GM19438 (cell line): ENCODE measurements around the gene CCDC85C.
"Not testable (repeated sequence)": the region's sequence is repeated elsewhere in the genome, so short reads cannot be mapped to it uniquely, and the experiment has no call there.

Experiments
- ATAC-seq: cut with Tn5 transposase; IDR thresholded peaks from one replicate; pipeline ENCODE4 v1.9.1; 2021; ENCODE audit warnings: low read depth; ENCODE audit not compliant: unreplicated experiment

CCDC85C gene

GRCh38 chr14:99603471-99604277, at the start of gene CCDC85C:
TSS of gene CCDC85C (minus strand) at chr14:99604207. CDS start at chr14:99603959, 248 bp downstream.
- ATAC-seq = no peak

- no peak for ATAC-seq
These were observed 48.1 kb upstream of the CCDC85C start for GRCh38 chr14:99651953-99652746.

DNA sequence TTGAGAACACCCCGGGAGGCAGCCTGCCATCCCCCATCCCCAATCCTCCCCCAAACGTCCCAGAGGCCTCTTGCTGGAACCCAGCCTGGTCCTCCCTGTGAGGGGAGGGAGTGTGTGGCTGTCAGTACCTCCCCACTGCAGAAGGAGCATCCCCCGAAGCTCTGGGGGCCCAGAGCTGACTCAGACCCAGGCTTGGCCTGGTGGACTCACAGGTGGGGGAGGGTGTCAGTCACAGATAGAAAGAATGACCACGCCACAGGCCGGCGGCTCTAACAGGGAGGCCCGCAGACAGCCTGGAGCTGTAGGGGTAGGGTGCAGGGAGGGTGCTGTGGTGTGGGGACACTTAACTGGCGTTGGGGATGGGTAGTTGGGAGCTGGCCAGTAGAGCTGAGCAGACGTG, 46.2 kb upstream of the CCDC85C start:
- no peak for ATAC-seq

- no peak for ATAC-seq
These were observed 45.6 kb upstream of the CCDC85C start for GRCh38 chr14:99649643-99650042.

- no peak for ATAC-seq
These were observed 45.2 kb upstream of the CCDC85C start for GRCh38 chr14:99649219-99649618.

- ATAC-seq = no peak
These were observed 44.2 kb upstream of the CCDC85C start for GRCh38 chr14:99648027-99648784.

- ATAC-seq = no peak
These were observed 43.4 kb upstream of the CCDC85C start for GRCh38 chr14:99647411-99647810.

DNA sequence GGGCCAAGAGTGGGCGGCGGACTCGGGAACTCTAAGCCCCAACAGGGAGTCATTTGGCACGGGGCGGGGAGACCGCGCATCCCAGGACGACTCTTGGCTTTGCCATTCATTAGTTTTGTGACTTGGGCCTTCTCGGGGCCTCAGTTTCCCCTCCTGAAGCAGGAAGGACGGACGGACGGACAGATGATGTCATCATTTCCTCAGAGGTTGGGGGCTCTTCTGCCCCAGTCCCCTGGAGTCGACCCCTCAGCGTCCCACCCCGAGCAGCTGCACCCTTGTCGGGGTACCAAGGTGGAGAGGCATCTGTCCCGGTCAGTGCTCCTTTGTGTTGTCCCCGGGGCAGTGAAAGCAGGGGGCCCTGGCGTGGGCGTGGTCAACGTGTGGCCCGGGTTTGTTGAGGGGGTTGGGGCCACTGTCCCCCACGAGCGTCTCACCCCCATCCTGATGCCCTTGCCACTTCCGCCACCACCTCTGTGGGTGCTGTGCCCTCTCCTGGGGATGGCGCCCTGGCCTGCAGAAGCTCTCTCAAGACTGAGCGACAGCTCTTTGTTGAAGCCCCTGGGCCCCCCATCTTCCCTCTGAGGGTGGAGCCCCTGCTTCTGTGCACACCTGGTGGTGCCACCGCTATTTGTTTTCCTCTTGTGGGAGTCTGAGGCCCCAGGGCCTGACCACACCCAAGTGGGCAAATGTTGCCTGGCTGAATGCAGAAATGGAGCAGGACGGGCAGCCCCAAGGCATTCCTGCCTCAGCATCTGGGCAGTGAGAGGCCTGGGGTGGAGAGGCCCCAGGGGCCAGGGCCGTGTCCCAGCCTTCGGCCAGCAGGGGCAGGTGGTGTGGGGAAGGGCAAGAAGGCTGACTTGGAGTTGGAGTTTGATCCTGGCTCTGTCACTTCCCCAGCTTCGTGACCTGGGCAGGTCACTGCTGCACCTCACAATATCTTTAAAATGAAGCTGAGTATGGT, 41.8 kb upstream of the CCDC85C start:
- ATAC-seq = no peak

DNA sequence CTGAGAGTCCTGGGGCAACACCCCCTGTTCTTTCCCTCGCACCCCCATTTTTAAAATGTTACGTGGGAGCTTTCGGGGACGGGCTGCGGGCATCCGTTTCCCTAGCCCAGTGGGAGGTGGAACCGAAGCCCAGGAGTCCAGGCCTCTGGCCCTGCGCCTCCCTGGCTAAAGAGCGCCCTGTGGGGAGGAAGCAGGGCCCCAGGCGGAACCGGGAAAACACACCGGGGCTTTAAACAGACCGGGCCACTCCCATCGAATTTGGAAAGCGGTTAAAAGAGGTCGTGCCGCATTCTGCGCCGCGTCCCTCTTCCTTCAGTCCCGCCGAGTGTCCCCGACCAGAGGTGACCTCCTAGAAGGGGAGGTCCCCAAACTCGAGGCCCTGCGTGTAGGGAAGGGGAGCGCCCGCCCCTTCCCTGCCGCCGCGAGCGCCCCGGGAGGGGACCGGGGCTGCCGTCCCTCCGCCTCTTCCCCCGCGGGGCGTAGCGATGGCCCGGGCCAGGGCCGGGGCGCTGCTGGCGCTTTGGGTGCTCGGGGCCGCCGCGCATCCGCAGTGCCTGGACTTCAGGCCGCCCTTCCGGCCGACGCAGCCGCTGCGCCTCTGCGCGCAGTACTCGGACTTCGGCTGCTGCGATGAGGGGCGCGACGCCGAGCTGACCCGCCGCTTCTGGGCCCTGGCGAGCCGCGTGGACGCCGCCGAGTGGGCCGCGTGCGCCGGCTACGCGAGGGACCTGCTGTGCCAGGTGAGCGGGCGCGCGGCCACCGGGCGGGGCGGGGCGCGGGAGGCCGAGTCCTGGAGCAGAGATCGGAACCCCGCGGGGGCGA, 40.9 kb upstream of the CCDC85C start, which contains the start of gene HHIPL1:
TSS of gene HHIPL1 (plus strand) at position 407 of the 822 bp plus-strand sequence. CDS start at position 486, 79 bp downstream.
- no peak for ATAC-seq

DNA sequence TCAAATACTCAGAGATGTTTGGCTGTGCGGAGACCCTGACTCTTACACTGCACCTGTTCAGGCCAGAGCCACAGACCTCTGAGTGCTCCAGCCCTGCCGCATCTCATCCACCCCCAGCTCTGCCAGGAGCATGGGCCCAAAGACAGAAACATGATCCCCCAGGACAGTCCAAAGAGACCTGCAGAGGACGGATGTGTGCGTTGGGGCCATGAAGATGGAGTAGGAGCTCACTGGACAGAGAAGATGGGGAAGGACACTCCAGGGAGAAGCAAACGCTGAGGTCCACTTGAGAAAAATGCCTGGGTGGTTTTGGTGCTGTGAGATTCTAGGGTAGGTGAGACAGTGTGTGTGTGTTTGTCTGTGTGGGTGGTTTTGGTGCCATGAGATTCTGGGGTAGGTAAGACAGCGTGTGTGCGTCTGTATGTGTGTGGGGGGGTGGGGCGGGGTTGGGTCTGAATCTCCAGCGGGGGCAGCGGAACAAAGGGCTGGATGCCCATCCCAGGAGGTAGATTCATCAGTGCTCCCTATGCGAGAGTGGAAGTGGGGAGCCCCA, 40.1 kb upstream of the CCDC85C start:
- ATAC-seq = no peak

DNA sequence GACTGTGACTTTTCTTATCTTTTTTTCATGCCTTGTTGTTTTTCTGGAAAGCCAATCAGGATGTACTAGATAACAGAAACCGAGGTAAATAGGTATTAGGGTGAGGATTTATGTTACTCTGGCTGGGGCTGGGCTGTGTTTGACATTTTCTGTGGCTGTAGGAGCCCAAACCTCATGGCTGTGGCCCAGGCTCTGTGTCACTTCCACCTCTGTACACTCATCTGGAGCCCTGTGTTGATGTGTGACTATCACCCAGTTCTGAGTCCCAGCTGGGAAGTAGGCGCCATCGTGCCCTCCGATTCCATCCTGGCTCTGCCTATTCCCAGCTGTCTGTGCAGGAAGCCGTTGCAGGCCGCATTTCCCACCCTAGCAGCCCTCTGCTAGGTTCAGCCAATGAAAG, 39.3 kb upstream of the CCDC85C start:
- ATAC-seq = no peak

DNA sequence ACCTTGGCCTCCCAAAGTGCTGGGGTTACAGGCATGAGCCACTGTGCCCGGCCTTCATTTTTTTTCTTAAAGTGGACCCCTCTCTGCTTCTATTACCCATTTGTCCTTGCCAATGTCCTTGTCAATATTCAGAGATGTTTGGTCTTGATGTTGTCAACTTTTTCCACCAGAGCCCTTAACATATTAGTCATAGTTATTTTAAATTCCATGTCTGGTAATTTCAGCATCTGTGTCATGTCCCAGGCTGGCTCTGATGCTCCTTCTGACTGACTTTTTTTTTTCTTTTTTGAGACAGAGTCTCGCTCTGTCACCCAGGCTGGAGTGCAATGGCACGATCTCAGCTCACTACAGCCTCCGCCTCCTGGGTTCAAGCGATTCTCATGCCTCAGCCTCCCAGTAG, 38.8 kb upstream of the CCDC85C start:
- ATAC-seq = not testable (repeated sequence)

- ATAC-seq = no peak
These were observed 33.6 kb upstream of the CCDC85C start for GRCh38 chr14:99637624-99638023.

DNA sequence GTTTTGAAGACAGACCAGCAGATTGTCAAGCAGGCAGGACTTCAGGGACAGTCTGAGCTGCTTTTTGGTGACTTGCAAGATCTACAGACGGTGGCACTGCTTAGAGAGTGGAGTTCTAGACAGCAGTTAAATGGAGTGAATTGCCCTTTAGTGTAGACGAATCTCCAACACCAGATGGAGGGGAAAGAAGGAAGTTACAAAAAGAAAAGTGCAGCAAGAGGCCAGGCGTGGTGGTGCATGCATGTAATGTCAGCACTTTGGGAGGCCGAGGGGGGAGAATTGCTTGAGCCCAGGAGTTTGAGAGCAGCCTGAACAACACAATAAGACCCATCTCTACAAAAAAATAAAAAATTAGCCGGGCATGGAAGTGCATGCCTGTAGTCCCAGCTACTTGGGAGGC, 32.5 kb upstream of the CCDC85C start:
- no peak for ATAC-seq

DNA sequence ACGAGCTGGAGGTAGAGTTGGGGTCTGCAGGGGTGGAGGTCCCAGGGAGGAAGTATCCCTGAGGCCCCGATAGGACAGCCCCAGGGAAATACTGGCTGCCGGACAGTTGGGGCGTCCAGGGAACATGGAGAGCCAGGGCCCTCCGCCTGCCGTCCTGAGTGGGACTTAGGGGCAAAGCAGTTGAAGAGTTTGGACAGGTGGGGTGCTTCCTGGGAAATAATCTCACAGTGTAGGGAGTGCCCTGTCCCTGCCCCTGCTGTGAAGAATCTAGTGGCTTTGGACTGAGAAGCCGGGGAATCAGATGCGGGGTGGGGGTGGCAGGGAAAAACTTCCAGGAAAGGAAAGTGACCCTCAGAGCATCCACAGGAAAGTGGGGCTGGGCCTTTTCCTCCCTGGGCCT, 31.1 kb upstream of the CCDC85C start:
- ATAC-seq = no peak

DNA sequence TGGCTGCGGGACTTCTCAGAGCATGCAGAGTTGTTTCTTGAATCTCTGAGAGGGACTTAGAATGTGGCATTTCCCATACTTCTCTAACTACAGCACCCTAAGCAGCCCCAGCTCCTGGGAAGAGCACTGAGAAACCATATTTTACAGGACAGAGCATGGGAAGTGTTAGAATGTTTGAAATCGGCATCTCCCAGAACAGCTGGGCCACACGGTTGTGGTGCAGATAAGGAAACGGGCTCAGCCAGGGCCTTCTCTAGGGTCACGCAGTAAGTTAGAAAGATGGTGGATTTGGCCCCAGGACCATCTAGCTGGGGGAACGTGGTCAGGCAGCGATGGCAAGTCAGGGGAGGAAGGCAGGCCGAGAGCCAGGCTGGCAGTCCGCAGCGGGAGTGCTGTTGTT, 30.4 kb upstream of the CCDC85C start:
- ATAC-seq = no peak

DNA sequence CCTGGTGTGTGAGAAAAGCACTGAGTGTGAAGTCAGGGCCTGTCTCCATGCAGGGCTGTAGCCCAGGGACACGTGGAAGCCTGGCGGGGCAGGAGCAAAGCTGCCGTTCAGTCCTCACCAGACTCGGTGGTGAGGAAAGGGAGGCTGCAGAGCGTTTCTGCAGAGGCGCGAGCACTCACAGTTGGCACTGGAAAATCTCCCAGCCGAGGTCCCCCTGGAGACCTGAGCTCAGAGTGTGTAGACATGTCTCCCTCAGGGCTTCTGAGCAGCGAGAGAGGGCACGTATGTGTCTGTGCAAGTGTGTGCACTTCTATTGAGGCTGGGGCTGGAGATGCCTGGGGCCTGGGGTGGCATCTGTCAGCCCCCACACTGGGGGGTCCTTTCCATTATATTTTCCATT, 29.9 kb upstream of the CCDC85C start:
- no peak for ATAC-seq

DNA sequence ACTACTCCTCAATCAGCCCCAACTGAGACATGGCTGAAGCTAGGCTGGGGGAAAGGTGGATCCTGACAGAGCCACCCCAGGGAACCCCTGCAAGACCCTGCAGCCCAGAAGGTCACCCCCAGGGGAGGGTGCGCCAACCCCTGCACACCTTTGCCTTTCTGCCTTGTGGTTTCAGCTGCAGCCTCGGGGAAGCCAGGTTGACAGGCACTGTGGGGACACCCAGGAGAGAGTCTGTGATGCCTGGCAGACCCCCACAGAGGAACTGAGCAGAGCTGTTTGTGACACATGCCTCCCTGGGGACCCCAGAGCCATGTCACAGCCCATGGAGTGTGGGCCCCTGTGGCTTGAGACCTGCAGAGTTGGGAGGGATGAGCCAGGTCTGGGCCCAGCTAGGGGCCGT, 29.1 kb upstream of the CCDC85C start:
- ATAC-seq = no peak
